Neural cell (in vitro differentiated cells): ENCODE results near the gene PKP1. TPM values are rescaled to one million over a fixed set of nuclear protein-coding genes. Genes with fewer than 3 reads are reported as not detected.

Source experiments
- H2AFZ ChIP-seq: fragments of 200-600, 300-800 bp; sonication (generic), shearing (Covaris generic); 2 replicates; pipeline ENCODE4 v1.6.0; 2014; ENCODE audit warnings: low read depth, mild to moderate bottlenecking, antibody characterized with exemption, low read length, moderate library complexity
- H3F3A ChIP-seq: fragments of 200-600 bp; shearing (Covaris generic); 2 replicates; pipeline ENCODE4 v1.6.1; 2016; ENCODE audit warnings: mild to moderate bottlenecking, moderate library complexity, mixed read lengths, antibody characterized with exemption, low read length; ENCODE audit not compliant: insufficient read depth, poor library complexity, severe bottlenecking
- H3K27ac ChIP-seq: fragments of 200-600, 300-800 bp; sonication (generic), shearing (Covaris generic); 2 replicates; pipeline ENCODE4 v1.5.1; 2014; ENCODE audit warnings: mild to moderate bottlenecking, low read length, moderate library complexity
- H3K27me3 ChIP-seq: fragments of 300-800, 200-600 bp; sonication (generic), shearing (Covaris generic); 2 replicates; pipeline ENCODE4 v1.6.0; 2014; ENCODE audit warnings: mild to moderate bottlenecking, low read depth, low read length, moderate library complexity; ENCODE audit not compliant: insufficient read depth
- H3K36me3 ChIP-seq: fragments of 300-800, 200-600 bp; sonication (generic), shearing (Covaris generic); 2 replicates; pipeline ENCODE4 v1.5.1; 2014; ENCODE audit warnings: mild to moderate bottlenecking, antibody characterized with exemption, low read length, moderate library complexity; ENCODE audit not compliant: insufficient read depth
- H3K4me2 ChIP-seq: fragments of 300-800, 200-600 bp; sonication (generic), shearing (Covaris generic); 2 replicates; pipeline ENCODE4 v1.6.0; 2014; ENCODE audit warnings: mild to moderate bottlenecking, low read length
- H3K4me3 ChIP-seq: fragments of 300-800, 200-600 bp; sonication (generic), shearing (Covaris generic); 2 replicates; pipeline ENCODE4 v1.5.1; 2014; ENCODE audit warnings: mild to moderate bottlenecking, low read length, moderate library complexity
- H3K79me2 ChIP-seq: fragments of 200-600 bp; shearing (Covaris generic); replicated peaks from 2 replicates; pipeline ENCODE4 v1.6.0; 2014; ENCODE audit warnings: mild to moderate bottlenecking, low read length, moderate library complexity; ENCODE audit not compliant: insufficient read depth
- H3K9ac ChIP-seq: fragments of 300-800, 200-600 bp; sonication (generic), shearing (Covaris generic); 2 replicates; pipeline ENCODE4 v1.6.1; 2016; ENCODE audit warnings: mild to moderate bottlenecking, low read length, mixed read lengths
- H3K9me2 ChIP-seq: fragments of 200-600 bp; shearing (Covaris generic); 2 replicates; pipeline ENCODE4 v1.6.1; 2016; ENCODE audit warnings: mild to moderate bottlenecking, low read length, mixed read lengths; ENCODE audit not compliant: insufficient read depth
- H3K9me3 ChIP-seq: fragments of 200-600, 300-800 bp; sonication (generic), shearing (Covaris generic); 2 replicates; pipeline ENCODE4 v1.6.1; 2016; ENCODE audit warnings: mild to moderate bottlenecking, mixed run types, low read length, moderate library complexity, mixed read lengths
- H4K20me1 ChIP-seq: fragments of 200-600 bp; shearing (Covaris generic); 2 replicates; pipeline ENCODE4 v1.6.1; 2016; ENCODE audit warnings: mild to moderate bottlenecking, mixed run types; ENCODE audit not compliant: insufficient read depth
- CTCF ChIP-seq: fragments of 450-650 bp; IDR thresholded peaks from 2 replicates; pipeline ENCODE4 v1.5.1; 2014; ENCODE audit warnings: antibody characterized with exemption, mild to moderate bottlenecking, moderate library complexity; ENCODE audit not compliant: poor library complexity, severe bottlenecking
- EP300 ChIP-seq: fragments of 450-650 bp; conservative IDR thresholded peaks from 2 replicates; pipeline ENCODE4 v1.6.1; 2014; ENCODE audit warnings: antibody characterized with exemption, mild to moderate bottlenecking, moderate library complexity; ENCODE audit not compliant: poor library complexity, severe bottlenecking
- EZH2 ChIP-seq: fragments of 200-600, 300-800 bp; shearing (Covaris generic), sonication (generic); IDR thresholded peaks from 2 replicates; pipeline ENCODE4 v1.6.1; 2014; ENCODE audit warnings: antibody characterized with exemption, low read length, borderline replicate concordance, mild to moderate bottlenecking; ENCODE audit not compliant: insufficient read depth, poor library complexity, severe bottlenecking
- MXI1 ChIP-seq: fragments of 450-650 bp; conservative IDR thresholded peaks from 2 replicates; pipeline ENCODE4 v1.6.1; 2014; ENCODE audit warnings: antibody characterized with exemption, mild to moderate bottlenecking; ENCODE audit not compliant: poor library complexity, severe bottlenecking
- POLR2AphosphoS5 ChIP-seq: IDR thresholded peaks from 2 replicates; pipeline ENCODE4 v1.6.1; 2012
- RAD21 ChIP-seq: fragments of 450-650 bp; conservative IDR thresholded peaks from 2 replicates; pipeline ENCODE4 v1.6.1; 2014; ENCODE audit warnings: antibody characterized with exemption, mild to moderate bottlenecking, moderate library complexity
- REST ChIP-seq: IDR thresholded peaks from 2 replicates; pipeline ENCODE4 v1.6.1; 2012; ENCODE audit warnings: borderline replicate concordance
- SMC3 ChIP-seq: fragments of 450-650 bp; conservative IDR thresholded peaks from 2 replicates; pipeline ENCODE4 v1.6.1; 2014; ENCODE audit warnings: antibody characterized with exemption, mild to moderate bottlenecking, moderate library complexity; ENCODE audit not compliant: poor library complexity
- TAF1 ChIP-seq: IDR thresholded peaks from 2 replicates; pipeline ENCODE4 v1.6.1; 2012; ENCODE audit warnings: low read depth
- polyA plus RNA-seq: library from polyadenylated mRNA; depleted of rRNA; stranded (reverse); fragments of >200 nt; gene quantifications from 2 replicates; pipeline ENCODE4 v1.2.3, GENCODE V29; 2014

Gene PKP1
- polyA plus RNA-seq, 1 donor from 2014 or later: not detected

GRCh38 chr1:201272799-201273198 lies 10.5 kb upstream of the PKP1 start:
- Histone ChIP-seq H3K79me2 (no peaks in the 10 kb centered on the region), H3K9me3 (no peaks in the 10 kb centered on the region), H3K27ac (no peak overlapping the region), H3K36me3 (no peaks in the 10 kb centered on the region), H4K20me1 (no peaks in the 10 kb centered on the region), H2AFZ (no peak overlapping the region), H3F3A (no peaks in the 10 kb centered on the region), H3K9ac (no peak overlapping the region), H3K27me3 (no peaks in the 10 kb centered on the region), H3K4me2 (no peak overlapping the region), H3K9me2 (no peaks in the 10 kb centered on the region), H3K4me3 (no peak overlapping the region)
- TF ChIP-seq REST: no peak
- TF ChIP-seq EZH2: no peak
- no peak for TF ChIP-seq CTCF
- TF ChIP-seq POLR2AphosphoS5: no peak
- no peak for TF ChIP-seq TAF1
- no peak for TF ChIP-seq SMC3
- no peak for TF ChIP-seq RAD21
- no peak for TF ChIP-seq EP300
- TF ChIP-seq MXI1: no peak

GRCh38 chr1:201274616-201275252 lies 8.6 kb upstream of the PKP1 start:
- Histone ChIP-seq H3K9ac (no peak overlapping the region), H2AFZ (no peak overlapping the region), H3F3A (no peaks in the 10 kb centered on the region), H3K27ac (no peak overlapping the region), H3K4me2 (no peak overlapping the region), H3K9me2 (no peaks in the 10 kb centered on the region), H4K20me1 (no peaks in the 10 kb centered on the region), H3K79me2 (no peaks in the 10 kb centered on the region), H3K27me3 (no peaks in the 10 kb centered on the region), H3K9me3 (no peaks in the 10 kb centered on the region), H3K36me3 (no peaks in the 10 kb centered on the region), H3K4me3 (no peak overlapping the region)
- TF ChIP-seq CTCF: no peak
- TF ChIP-seq MXI1: no peak
- TF ChIP-seq SMC3: no peak
- TF ChIP-seq RAD21: no peak
- TF ChIP-seq POLR2AphosphoS5: no peak
- TF ChIP-seq TAF1: no peak
- TF ChIP-seq EP300: no peak
- no peak for TF ChIP-seq EZH2
- TF ChIP-seq REST: no peak
